PC-3 (cell line): Measurements from ENCODE around the gene FOXK1. TPM values are rescaled to one million over a fixed set of nuclear protein-coding genes. Genes with fewer than 3 reads are reported as not detected.

Experiments
- ATAC-seq: fragments of 200-7000 bp; cut with Tn5 transposase; 2 replicates; pipeline ENCODE4 v1.9.1; 2020; ENCODE audit warnings: mild to moderate bottlenecking, moderate library complexity
- BruUV-seq: library from RNA; stranded (reverse); fragments of 400-500 nt; replicated peaks from 2 replicates; lab custom pipeline; 2021; lab: Mats Ljungman, UMichigan
- CTCF ChIA-PET: fragments of 300-600 bp; sonication (Branson Sonifier 250); formaldehyde crosslinking; loops from one replicate; lab custom pipeline; 2022; ENCODE audit warnings: antibody characterized with exemption; lab: Charles Lee
- POLR2A ChIA-PET: fragments of 300-600 bp; sonication (Branson Sonifier 250); formaldehyde crosslinking; loops from one replicate; lab custom pipeline; 2022; ENCODE audit warnings: antibody characterized with exemption; ENCODE audit not compliant: unreplicated experiment; lab: Charles Lee
- DNase-seq: peaks from one replicate; pipeline ENCODE4 v3.0.0-alpha.2; 2015
- H2AFZ ChIP-seq: fragments of 300-600 bp; sonication (generic); 2 replicates; pipeline ENCODE4 v1.6.0; 2016; ENCODE audit warnings: antibody characterized with exemption, low read length
- H3F3A ChIP-seq: fragments of 300-600 bp; sonication (generic); one replicate; pipeline ENCODE4 v1.6.0; 2017; ENCODE audit warnings: antibody characterized with exemption, low read length, control low read depth, mild to moderate bottlenecking; ENCODE audit not compliant: unreplicated experiment
- H3K27ac ChIP-seq: fragments of 300-600 bp; sonication (generic); 2 replicates; pipeline ENCODE4 v1.5.1; 2016; ENCODE audit warnings: mild to moderate bottlenecking, low read length
- H3K27me3 ChIP-seq: fragments of 300-600 bp; sonication (generic); 2 replicates; pipeline ENCODE4 v1.6.1; 2016; ENCODE audit warnings: low read length, mixed read lengths
- H3K36me3 ChIP-seq: fragments of 300-600 bp; sonication (generic); 2 replicates; pipeline ENCODE4 v1.6.1; 2016; ENCODE audit warnings: low read depth, mixed run types, low read length, mixed read lengths
- H3K4me1 ChIP-seq: fragments of 300-600 bp; sonication (generic); 2 replicates; pipeline ENCODE4 v1.5.1; 2016; ENCODE audit warnings: low read length; ENCODE audit not compliant: insufficient read depth
- H3K4me2 ChIP-seq: fragments of 300-600 bp; sonication (generic); 2 replicates; pipeline ENCODE4 v1.6.0; 2016; ENCODE audit warnings: low read length
- H3K4me3 ChIP-seq: fragments of 300-600 bp; sonication (generic); 2 replicates; pipeline ENCODE4 v1.5.1; 2016; ENCODE audit warnings: mild to moderate bottlenecking, low read length, mixed read lengths
- H3K79me2 ChIP-seq: fragments of 300-600 bp; sonication (generic); 2 replicates; pipeline ENCODE4 v1.6.1; 2017; ENCODE audit warnings: low read length, mixed read lengths
- H3K9ac ChIP-seq: fragments of 300-600 bp; sonication (generic); 2 replicates; pipeline ENCODE4 v1.6.0; 2016; ENCODE audit warnings: mild to moderate bottlenecking, low read length
- H3K9me2 ChIP-seq: fragments of 300-600 bp; sonication (generic); replicated peaks from 2 replicates; pipeline ENCODE4 v1.6.1; 2016; ENCODE audit warnings: mixed run types, low read length, mixed read lengths
- H3K9me3 ChIP-seq: fragments of 300-600 bp; sonication (generic); 2 replicates; pipeline ENCODE4 v1.6.1; 2016; ENCODE audit warnings: low read length, mixed read lengths
- H4K20me1 ChIP-seq: fragments of 300-600 bp; sonication (generic); 2 replicates; pipeline ENCODE4 v1.6.1; 2016; ENCODE audit warnings: low read length, mixed read lengths
- EZH2 ChIP-seq: fragments of 300-600 bp; sonication (generic); IDR thresholded peaks from one replicate; pipeline ENCODE4 v1.6.1; 2017; ENCODE audit warnings: antibody characterized with exemption, mild to moderate bottlenecking, low read length; ENCODE audit not compliant: unreplicated experiment
- EZH2phosphoT487 ChIP-seq: fragments of 300-600 bp; sonication (generic); IDR thresholded peaks from 2 replicates; pipeline ENCODE4 v1.6.1; 2018; ENCODE audit warnings: mild to moderate bottlenecking, antibody characterized with exemption, low read length, borderline replicate concordance
- intact Hi-C: fragments of 100-400 bp; cut with micrococcal nuclease; formaldehyde crosslinking; loops from 2 replicates; pipeline ENCODE4 v1.9.0; 2023
- total RNA-seq: library from RNA; depleted of rRNA; stranded (reverse); fragments of >200 nt; gene quantifications from 2 replicates; pipeline ENCODE4 v1.2.3, GENCODE V29; 2014
- TF ChIP-seq, protein P1 (sequence below): fragments of 300-600 bp; sonication (generic); conservative IDR thresholded peaks from 2 replicates; pipeline ENCODE4 v1.5.1; 2017; ENCODE audit warnings: antibody characterized with exemption, low read depth, mild to moderate bottlenecking, low read length

Gene FOXK1
- total RNA-seq, 1 experiment from 2014 or later = 13.2 TPM

- H3K4me3 ChIP-seq = no peak overlapping the region
- BruUV-seq = no TSS peak
- peaks cover 9% of the 10 kb centered on the region for H3K4me1 ChIP-seq
- ChIA-PET POLR2A (no interaction called here), CTCF (no interaction called here)
- DNase-seq (no peak), ATAC-seq (no peak)
- no peaks in the 10 kb centered on the region for H3F3A ChIP-seq
- H3K9me3 ChIP-seq = no peaks in the 10 kb centered on the region
- H3K9ac ChIP-seq = no peak overlapping the region
- no peak overlapping the region for H3K4me2 ChIP-seq
- intact Hi-C loops = no loop called here
- H3K79me2 ChIP-seq = peaks cover 13% of the 10 kb centered on the region
- H3K9me2 ChIP-seq = no peaks in the 10 kb centered on the region
- H3K27me3 ChIP-seq = no peaks in the 10 kb centered on the region
- 0 out of 2 replicates have a peak, but pooled peaks cover 2% of the 10 kb centered on the region for H4K20me1 ChIP-seq
- H2AFZ ChIP-seq = no peak overlapping the region
- H3K36me3 ChIP-seq = no peaks in the 10 kb centered on the region
- TF ChIP-seq, protein P1, sequence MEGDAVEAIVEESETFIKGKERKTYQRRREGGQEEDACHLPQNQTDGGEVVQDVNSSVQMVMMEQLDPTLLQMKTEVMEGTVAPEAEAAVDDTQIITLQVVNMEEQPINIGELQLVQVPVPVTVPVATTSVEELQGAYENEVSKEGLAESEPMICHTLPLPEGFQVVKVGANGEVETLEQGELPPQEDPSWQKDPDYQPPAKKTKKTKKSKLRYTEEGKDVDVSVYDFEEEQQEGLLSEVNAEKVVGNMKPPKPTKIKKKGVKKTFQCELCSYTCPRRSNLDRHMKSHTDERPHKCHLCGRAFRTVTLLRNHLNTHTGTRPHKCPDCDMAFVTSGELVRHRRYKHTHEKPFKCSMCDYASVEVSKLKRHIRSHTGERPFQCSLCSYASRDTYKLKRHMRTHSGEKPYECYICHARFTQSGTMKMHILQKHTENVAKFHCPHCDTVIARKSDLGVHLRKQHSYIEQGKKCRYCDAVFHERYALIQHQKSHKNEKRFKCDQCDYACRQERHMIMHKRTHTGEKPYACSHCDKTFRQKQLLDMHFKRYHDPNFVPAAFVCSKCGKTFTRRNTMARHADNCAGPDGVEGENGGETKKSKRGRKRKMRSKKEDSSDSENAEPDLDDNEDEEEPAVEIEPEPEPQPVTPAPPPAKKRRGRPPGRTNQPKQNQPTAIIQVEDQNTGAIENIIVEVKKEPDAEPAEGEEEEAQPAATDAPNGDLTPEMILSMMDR = no peak
- TF ChIP-seq EZH2 (no peak), EZH2phosphoT487 (no peak)
- H3K27ac ChIP-seq = no peak overlapping the region
Measured at GRCh38 chr7:4771737-4772136, 89.6 kb downstream of the FOXK1 start.

- Histone ChIP-seq H3K9ac (no peak overlapping the region), H3K9me2 (no peaks in the 10 kb centered on the region), H3K9me3 (no peaks in the 10 kb centered on the region), H3K4me3 (no peak overlapping the region), H3K27me3 (no peaks in the 10 kb centered on the region), H3K27ac (no peak overlapping the region), H3F3A (no peaks in the 10 kb centered on the region), H3K36me3 (no peaks in the 10 kb centered on the region), H3K4me1 (peaks cover 12% of the 10 kb centered on the region), H4K20me1 (0 out of 2 replicates have a peak, but pooled peaks cover 3% of the 10 kb centered on the region), H3K79me2 (peaks cover 17% of the 10 kb centered on the region), H2AFZ (no peak overlapping the region), H3K4me2 (no peak overlapping the region)
- CTCF ChIA-PET = no interaction called here
- TF ChIP-seq EZH2 (no peak), EZH2phosphoT487 (no peak)
- BruUV-seq = no TSS peak
- no peak for ATAC-seq
- DNase-seq = no peak
- intact Hi-C loops = no loop called here
- POLR2A ChIA-PET = no interaction called here
Measured at GRCh38 chr7:4772306-4772705, 90.2 kb downstream of the FOXK1 start.

- Histone ChIP-seq H2AFZ (no peak overlapping the region), H3K4me2 (peak overlapping the region; percentile 99; the same call in 1 of the 2 replicates)
- POLR2A ChIA-PET = no interaction called here
Measured at GRCh38 chr7:4774007-4774406, 91.9 kb downstream of the FOXK1 start.

More at GRCh38 chr7:4774007-4774406, 91.9 kb downstream of the FOXK1 start:
- peaks cover 12% of the 10 kb centered on the region for H3K4me1 ChIP-seq
- BruUV-seq = no TSS peak
- TF ChIP-seq, protein P1 = no peak
- TF ChIP-seq EZH2phosphoT487 (no peak), EZH2 (no peak)
- no peaks in the 10 kb centered on the region for H3K9me3 ChIP-seq
- no peaks in the 10 kb centered on the region for H3K9me2 ChIP-seq
- no peaks in the 10 kb centered on the region for H3K36me3 ChIP-seq
- DNase-seq (no peak), ATAC-seq (no peak)
- H3K79me2 ChIP-seq = peaks cover 29% of the 10 kb centered on the region
- H3K27ac ChIP-seq = no peak overlapping the region
- no peak overlapping the region for H3K9ac ChIP-seq
- CTCF ChIA-PET = no interaction called here
- 0 out of 2 replicates have a peak, but pooled peaks cover 3% of the 10 kb centered on the region for H4K20me1 ChIP-seq
- H3F3A ChIP-seq = no peaks in the 10 kb centered on the region
- H3K27me3 ChIP-seq = no peaks in the 10 kb centered on the region
- intact Hi-C loops = no loop called here
- H3K4me3 ChIP-seq = no peak overlapping the region; the same call in 1 of the 2 replicates
